K562 treated with DMSO at 1 percent for 48 hours (cell line): ENCODE results near the gene GJA3. TPM values are rescaled to one million over a fixed set of nuclear protein-coding genes. Genes with fewer than 3 reads are reported as not detected.

Experiments
- total RNA-seq: library from RNA; unstranded; fragments of 300-600 nt; gene quantifications from 2 replicates; pipeline ENCODE4 v1.2.3, GENCODE V29; 2022; ENCODE audit warnings: low replicate concordance; ENCODE audit errors: extremely low read depth

The GJA3 gene
- total RNA-seq = not detected in 2 replicates

GRCh38 chr13:20160306-20161274, at the start of gene GJA3:
GJA3 (minus strand) TSS chr13:20161052; CDS start chr13:20143288, 17,764 bp downstream.

GRCh38 chr13:20192836-20193161, 31.9 kb upstream of the GJA3 start, which contains the start of gene GJB2:
GJB2 (minus strand) TSS chr13:20192938; CDS start chr13:20189581, 3,357 bp downstream.

Other genes with a start within 250 kb of the GJA3 start
- not detected in 2 replicates for gene ZMYM2, start 202.3 kb downstream of the GJA3 start, total RNA-seq
- gene GJB2, start 31.9 kb upstream of the GJA3 start, total RNA-seq = not detected in 2 replicates
- gene GJB6, start 71.3 kb upstream of the GJA3 start, total RNA-seq = not detected in 2 replicates